MV-4-11 (cell line): ENCODE results near the gene NDUFAF4.

Experiments
- DNase-seq: peaks from one replicate; lab custom pipeline; 2025; lab: John Stamatoyannopoulos, UW

NDUFAF4 gene

GRCh38 chr6:96899019-96899418, 1.3 kb upstream of the NDUFAF4 start:
- no peak for DNase-seq

- no peak for DNase-seq
These were observed 655 bp upstream of the NDUFAF4 start for GRCh38 chr6:96898241-96898851.

DNA sequence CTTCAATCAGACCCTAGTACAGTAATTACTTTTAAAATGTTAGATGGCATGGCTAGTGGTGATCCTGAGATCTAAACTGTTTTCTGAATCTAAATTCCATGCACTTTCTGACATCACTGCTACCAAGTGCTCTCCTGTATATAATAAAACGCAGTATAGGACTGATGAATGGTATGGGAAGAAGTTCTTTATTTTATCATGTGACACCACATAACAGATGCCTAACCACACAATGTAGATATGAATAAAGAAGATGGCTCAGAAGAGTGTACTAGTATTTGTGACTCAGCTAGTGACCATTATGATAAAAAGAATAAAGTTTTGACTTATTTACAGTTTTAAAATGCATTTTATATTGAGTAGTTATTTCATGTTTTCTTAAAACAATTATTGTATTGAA, 8.5 kb downstream of the NDUFAF4 start:
- no peak for DNase-seq

DNA sequence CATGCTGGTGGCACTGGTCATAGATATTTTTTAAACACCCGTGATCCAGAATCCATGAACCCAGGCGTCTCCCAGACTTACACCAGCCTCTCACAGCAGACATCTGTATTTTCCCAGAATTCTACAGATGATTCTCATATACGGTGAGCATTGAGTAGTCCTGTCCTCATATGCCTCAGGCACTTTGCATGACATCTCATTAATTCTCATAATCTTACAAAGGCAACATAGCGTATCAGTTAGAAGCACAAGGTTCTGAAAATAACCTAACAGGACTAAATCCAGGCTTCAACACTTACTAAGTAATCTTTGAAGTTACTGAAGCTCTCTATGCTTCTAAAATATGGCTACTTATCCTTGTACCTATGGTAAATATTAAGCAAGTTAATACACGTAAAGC, 8.9 kb downstream of the NDUFAF4 start:
- DNase-seq, result no peak

DNA sequence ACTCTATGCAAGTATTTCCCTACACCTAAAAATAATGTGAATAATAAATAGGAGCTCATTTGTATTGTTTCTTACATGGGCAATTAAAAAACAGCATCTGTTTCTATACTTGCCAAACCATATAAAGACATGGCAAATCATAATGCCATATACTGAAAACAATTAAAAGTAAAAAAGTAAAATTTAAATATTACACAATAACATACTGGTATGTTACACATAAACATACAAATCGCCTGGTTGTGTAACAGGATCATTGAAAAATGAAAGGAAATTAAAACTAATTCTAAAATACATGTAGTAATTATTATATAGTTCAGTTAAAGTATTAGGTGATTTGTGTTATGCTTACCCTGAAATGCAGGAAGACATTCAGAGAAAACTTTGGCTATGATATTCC, 11.2 kb downstream of the NDUFAF4 start:
- no peak for DNase-seq

DNA sequence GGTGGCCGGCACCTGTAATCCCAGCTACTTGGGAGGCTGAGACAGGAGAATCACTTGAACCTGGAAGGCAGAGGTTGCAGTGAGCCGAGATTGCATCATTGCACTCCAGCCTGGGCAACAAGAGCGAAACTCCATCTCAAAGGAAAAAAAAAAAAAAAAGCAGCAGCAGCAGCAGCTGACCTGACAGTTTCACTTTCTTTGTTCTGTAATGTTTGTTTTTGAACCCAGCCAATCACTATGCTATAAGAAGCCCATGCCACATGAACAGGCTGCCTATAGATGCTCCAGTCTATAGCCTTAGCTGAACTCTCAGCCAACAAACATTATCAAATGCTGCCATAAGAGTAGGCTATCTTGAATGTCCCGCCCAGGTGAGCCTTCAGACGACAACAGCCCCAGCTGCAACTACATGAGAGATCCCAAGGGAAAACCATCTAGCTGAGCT, 12.5 kb downstream of the NDUFAF4 start:
- DNase-seq, result peak; percentile 30

DNA sequence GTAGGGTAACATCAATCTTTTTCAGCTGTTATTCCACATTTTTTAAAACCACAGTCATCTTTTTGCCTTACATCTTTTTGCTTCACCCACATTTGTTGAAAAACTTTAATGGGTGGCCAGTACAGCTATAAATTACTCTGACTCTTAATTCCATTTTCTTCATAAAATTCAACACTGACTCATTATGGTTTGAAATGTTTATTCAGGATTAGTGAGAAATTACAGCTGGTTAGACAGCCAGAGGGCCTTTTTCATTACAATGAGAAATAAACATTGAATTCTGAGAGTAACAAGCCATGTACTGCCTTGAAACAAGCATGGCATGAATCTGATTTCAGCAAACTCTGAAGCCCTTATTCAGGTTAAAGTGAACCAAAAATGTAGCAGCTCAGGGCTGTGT, 19.5 kb downstream of the NDUFAF4 start:
- DNase-seq, result no peak

- no peak for DNase-seq
These were observed 20.7 kb downstream of the NDUFAF4 start for GRCh38 chr6:96876886-96877545.

DNA sequence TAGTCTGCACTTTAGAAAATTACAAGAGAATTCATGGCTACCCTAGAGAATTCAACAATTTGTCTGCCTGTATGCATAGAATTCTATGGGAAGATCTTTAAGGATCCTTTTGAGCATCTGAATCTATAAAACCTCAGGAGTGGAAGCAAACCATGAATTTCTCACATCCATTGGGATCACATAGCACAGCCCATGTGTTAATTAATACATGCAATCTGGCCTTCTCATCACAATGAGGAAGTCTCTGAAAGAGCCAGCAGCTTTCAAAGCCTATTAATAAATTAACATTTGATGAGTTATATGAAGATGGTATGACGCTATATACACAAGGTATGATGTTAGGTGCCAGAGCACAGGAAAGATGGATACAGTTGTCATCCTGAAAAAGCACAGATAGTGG, 24.7 kb downstream of the NDUFAF4 start:
- no peak for DNase-seq

DNA sequence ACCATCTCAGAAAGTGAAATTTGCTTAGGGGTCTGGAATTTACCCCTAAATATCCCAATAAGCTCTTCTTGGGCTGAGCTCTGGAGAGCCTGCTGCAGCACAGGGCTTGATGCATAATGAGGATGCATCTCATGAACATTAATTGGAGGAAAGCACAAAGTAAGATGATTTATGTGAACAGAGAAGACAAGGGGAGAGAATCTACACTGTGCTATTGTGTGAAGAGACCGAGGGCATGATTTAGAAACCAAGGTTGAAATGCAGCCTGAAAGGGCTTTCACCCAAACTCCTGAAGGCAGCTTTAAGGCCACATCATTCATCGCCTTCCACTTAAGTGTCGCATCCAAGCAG, 32.7 kb downstream of the NDUFAF4 start:
- no peak for DNase-seq

DNA sequence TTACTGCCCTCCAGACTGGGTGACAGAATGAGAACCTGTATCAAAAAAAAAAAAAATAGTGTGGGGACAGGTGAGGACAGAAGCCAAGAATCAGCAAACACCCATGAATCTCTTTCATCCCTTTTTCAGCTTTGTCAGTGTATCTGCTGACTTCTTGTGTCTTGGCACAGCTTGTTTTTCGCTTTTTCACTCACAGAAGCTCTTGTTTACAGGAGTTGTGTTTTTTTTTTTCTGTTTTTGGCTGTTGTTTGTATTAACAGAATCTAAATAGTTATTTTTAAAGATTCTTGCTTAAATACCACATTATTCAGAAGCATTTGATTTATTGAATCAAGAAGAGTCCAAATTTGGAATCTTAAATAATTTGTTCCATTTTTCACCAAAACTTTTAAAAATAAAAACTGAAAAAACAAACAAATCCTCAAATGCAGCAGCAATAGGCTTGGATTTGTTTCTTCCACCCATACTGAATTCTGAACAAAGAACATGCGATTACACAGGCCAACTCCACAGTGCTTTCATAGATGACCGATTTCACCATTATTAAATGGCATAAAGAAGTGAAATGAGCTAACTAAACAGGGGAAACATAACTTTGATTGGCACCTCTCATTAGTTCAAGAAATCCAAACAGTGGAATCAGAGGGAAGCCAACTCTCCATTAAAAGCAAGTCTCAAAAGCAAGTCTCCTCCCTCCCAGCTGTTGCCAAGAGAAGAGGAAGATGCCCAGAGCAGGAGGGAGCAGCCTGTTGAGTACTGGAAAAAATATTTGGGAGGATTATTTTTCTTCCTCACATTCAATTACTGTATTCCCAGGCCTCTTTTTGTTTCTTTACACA, 33.3 kb downstream of the NDUFAF4 start:
- DNase-seq, result no peak

GRCh38 chr6:96862560-96862959, 35.1 kb downstream of the NDUFAF4 start:
- DNase-seq, result no peak

GRCh38 chr6:96861588-96861987, 36.1 kb downstream of the NDUFAF4 start:
- no peak for DNase-seq

GRCh38 chr6:96856856-96857255, 40.8 kb downstream of the NDUFAF4 start:
- no peak for DNase-seq

DNA sequence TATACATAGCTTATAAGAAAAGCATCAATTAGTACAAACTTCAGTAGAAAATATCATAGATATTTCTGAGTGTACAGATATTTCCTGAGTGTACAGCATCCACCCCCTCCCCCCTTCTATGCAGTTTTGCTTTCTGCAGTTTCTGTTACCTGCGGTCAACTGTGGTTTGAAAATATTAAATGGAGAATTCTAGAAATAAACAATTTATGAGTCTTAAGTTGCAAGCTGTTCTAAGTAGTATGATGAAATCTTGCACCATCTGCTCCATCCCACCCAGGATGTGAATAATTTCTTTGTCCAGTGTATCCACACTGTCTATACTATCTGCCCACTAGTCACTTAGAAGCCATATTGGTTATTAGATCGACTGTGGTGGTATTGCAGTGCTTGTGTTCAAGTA, 44.6 kb downstream of the NDUFAF4 start:
- no peak for DNase-seq

GRCh38 chr6:96852605-96853004, 45.1 kb downstream of the NDUFAF4 start:
- no peak for DNase-seq

DNA sequence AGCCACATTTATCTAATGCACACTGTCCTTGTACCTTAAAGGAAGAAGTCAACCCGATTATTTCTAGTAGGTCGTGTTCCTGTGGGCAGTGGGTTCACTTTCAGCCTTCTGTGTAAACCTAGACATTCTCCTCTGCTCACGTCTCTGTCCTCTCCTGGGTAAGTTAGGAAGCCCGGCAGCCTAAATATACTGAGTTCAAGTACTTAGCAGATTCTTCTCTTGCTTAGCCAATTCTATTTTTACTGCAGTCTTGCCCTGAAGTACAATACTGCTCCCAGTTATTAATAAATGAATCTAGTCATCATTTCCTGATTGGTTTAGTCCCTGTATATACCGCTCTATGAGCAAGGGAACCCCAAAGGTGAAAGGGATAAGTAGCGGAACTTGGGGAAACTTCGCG, 45.8 kb downstream of the NDUFAF4 start:
- DNase-seq, result no peak

DNA sequence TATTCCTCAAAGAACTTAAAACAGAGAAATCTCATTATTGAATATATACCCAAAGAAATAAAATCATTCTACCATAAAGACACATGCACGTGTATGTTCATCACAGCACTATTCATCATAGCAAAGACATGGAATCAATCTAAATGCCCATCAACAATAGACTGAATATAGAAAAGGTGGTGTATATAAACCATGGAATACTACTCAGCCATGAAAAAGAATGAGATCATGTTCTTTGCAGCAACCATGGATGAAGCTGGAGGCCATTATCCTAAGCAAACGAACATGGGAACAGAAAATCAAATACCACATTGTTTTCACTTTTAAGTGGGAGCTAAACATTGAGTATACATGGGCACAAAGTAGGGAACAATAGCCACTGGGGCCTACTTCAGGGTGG, 48.1 kb downstream of the NDUFAF4 start:
- no peak for DNase-seq

DNA sequence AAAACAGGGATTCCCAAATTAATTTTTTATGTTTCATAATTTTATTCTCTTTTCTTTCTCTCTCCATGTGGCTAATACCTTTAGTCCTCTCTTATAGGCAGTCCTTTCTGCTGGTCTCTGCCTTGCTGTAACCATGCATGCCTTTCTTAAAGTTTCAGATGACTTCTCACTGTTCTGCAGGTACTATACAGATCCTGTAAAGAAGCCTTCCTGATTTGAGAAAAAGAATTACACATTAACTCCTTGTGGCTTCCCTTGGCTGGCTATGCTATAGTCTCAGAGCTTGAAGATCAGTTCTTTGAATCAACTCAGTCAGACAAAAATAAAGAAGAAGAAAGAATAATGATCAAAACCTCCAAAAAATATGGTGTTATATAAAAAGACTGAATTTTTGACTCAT, 53.2 kb downstream of the NDUFAF4 start:
- DNase-seq, result no peak

- DNase-seq, result no peak
These were observed 56.3 kb downstream of the NDUFAF4 start for GRCh38 chr6:96841345-96841744.
